Body of pancreas (tissue), 4 donors: ENCODE results near the gene TAAR6.
"Not testable (repeated sequence)": the region's sequence is repeated elsewhere in the genome, so short reads cannot be mapped to it uniquely, and the experiment has no call there.

Experiments used
- CTCF ChIP-seq, 7 experiments: fragments of 450-650 bp in 4 of 7; fragments of 200-600 bp in 3 of 7; sonication (generic) in 3 of 7; IDR thresholded peaks; one replicate each; pipeline ENCODE4 v1.5.1; 2016 to 2019; ENCODE audit warnings: antibody characterized with exemption in 7 of 7
- POLR2A ChIP-seq, 3 donors: fragments of 450-650 bp; IDR thresholded peaks; one replicate each; pipeline ENCODE4 v1.6.1; 2016; ENCODE audit warnings: antibody characterized with exemption in 3 of 3, mild to moderate bottlenecking in 2 of 3

GRCh38 chr6:132560087-132560486 lies 10.0 kb upstream of the TAAR6 start:
- not testable (repeated sequence) for TF ChIP-seq CTCF, POLR2A (IDR thresholded peaks at IDR 0.05)
